Measurements from ENCODE around the gene HOATZ. TPM values are rescaled to one million over a fixed set of nuclear protein-coding genes. Genes with fewer than 3 reads are reported as not detected.

Gene HOATZ
- total RNA-seq, 4 donors from 2014 or later = not detected

- in situ Hi-C loops (cut with MboI; ENCODE audit: low pct_ligation_motif_present in 1 of 4, low pct_unique_long_range_greater_than_20kb in 1 of 4, low sequenced_read_pairs in 3 of 4) (no loop called here), intact Hi-C loops (cut with DNase I; ENCODE audit: low total_unique reads) (no loop called here)
- no peak overlapping the region for H3K4me3 ChIP-seq
- no peaks in the 10 kb centered on the region for H3K36me3 ChIP-seq
- no peaks in the 10 kb centered on the region for H3K27me3 ChIP-seq
- H3K4me1 ChIP-seq = no peaks in the 10 kb centered on the region
- TF ChIP-seq CTCF (IDR thresholded peaks at IDR 0.05) (peak in 2 of 5 experiments; percentile 7 to 10), POLR2AphosphoS5 (IDR thresholded peaks at IDR 0.05) (no peak)
- DNase-seq = no peak
- 69 to 82% methylated on average over 1 of the region's 1 CpG for WGBS, 2 donors (ENCODE audit: low coverage in 1 of 2)
- no peak overlapping the region for H3K27ac ChIP-seq
- peaks cover 5 to 14% of the 10 kb centered on the region in 2 donors for H3K9me3 ChIP-seq
These were observed 34.9 kb upstream of the HOATZ start for GRCh38 chr11:111479666-111480065.

GRCh38 chr11:111483431-111483830 is 31.1 kb upstream of the HOATZ start:
- TF ChIP-seq EP300 (IDR thresholded peaks at IDR 0.05; ENCODE audit: low read depth) (no peak), POLR2A (IDR thresholded peaks at IDR 0.05) (no peak), POLR2AphosphoS5 (IDR thresholded peaks at IDR 0.05) (no peak)
- Histone ChIP-seq H3K4me3 (no peak overlapping the region), H3K27ac (no peak overlapping the region), H3K9me3 (peaks cover 5 to 21% of the 10 kb centered on the region in 2 donors), H3K27me3 (no peaks in the 10 kb centered on the region), H3K36me3 (no peaks in the 10 kb centered on the region), H3K4me1 (no peaks in the 10 kb centered on the region)
- DNase-seq = no peak
- in situ Hi-C loops (cut with MboI; ENCODE audit: low pct_ligation_motif_present in 1 of 4, low pct_unique_long_range_greater_than_20kb in 1 of 4, low sequenced_read_pairs in 3 of 4) = no loop called here
- intact Hi-C loops (cut with DNase I; ENCODE audit: low total_unique reads) = no loop called here

GRCh38 chr11:111490496-111490895 is 24.1 kb upstream of the HOATZ start:
- H3K36me3 ChIP-seq = no peaks in the 10 kb centered on the region
- H3K9me3 ChIP-seq = peaks cover 0 to 7% of the 10 kb centered on the region in 2 donors
- no peak overlapping the region for H3K27ac ChIP-seq
- H3K27me3 ChIP-seq = no peaks in the 10 kb centered on the region
- TF ChIP-seq EP300 (IDR thresholded peaks at IDR 0.05; ENCODE audit: low read depth) = no peak
- TF ChIP-seq CTCF (IDR thresholded peaks at IDR 0.05) = no peak
- TF ChIP-seq POLR2A (IDR thresholded peaks at IDR 0.05) = no peak
- no peak for TF ChIP-seq POLR2AphosphoS5 (IDR thresholded peaks at IDR 0.05)
- in situ Hi-C loops (cut with MboI; ENCODE audit: low pct_ligation_motif_present in 1 of 4, low pct_unique_long_range_greater_than_20kb in 1 of 4, low sequenced_read_pairs in 3 of 4) (no loop called here), intact Hi-C loops (cut with DNase I; ENCODE audit: low total_unique reads) (no loop called here)
- DNase-seq = no peak
- WGBS, 2 donors (ENCODE audit: low coverage in 1 of 2) = 95 to 100% methylated on average over 1 of the region's 1 CpG
- H3K4me1 ChIP-seq = no peaks in the 10 kb centered on the region
- H3K4me3 ChIP-seq = no peak overlapping the region

GRCh38 chr11:111494040-111494439 is 20.5 kb upstream of the HOATZ start:
- Histone ChIP-seq H3K36me3 (no peaks in the 10 kb centered on the region), H3K9me3 (no peaks in the 10 kb centered on the region), H3K27me3 (no peaks in the 10 kb centered on the region), H3K27ac (no peak overlapping the region), H3K4me1 (no peaks in the 10 kb centered on the region), H3K4me3 (no peak overlapping the region)
- intact Hi-C loops (cut with DNase I; ENCODE audit: low total_unique reads) = no loop called here
- DNase-seq = no peak
- no peak for TF ChIP-seq POLR2AphosphoS5 (IDR thresholded peaks at IDR 0.05)
- TF ChIP-seq POLR2A (IDR thresholded peaks at IDR 0.05) = no peak
- no peak for TF ChIP-seq EP300 (IDR thresholded peaks at IDR 0.05; ENCODE audit: low read depth)
- no peak for TF ChIP-seq CTCF (IDR thresholded peaks at IDR 0.05)
- WGBS, 2 donors (ENCODE audit: low coverage in 1 of 2) = 70 to 100% methylated on average over 1 of the region's 1 CpG
- in situ Hi-C loops (cut with MboI; ENCODE audit: low pct_ligation_motif_present in 1 of 4, low pct_unique_long_range_greater_than_20kb in 1 of 4, low sequenced_read_pairs in 3 of 4) = no loop called here

- no peak for TF ChIP-seq EP300 (IDR thresholded peaks at IDR 0.05; ENCODE audit: low read depth)
- TF ChIP-seq POLR2AphosphoS5 (IDR thresholded peaks at IDR 0.05) = no peak
- no peak for TF ChIP-seq CTCF (IDR thresholded peaks at IDR 0.05)
- TF ChIP-seq POLR2A (IDR thresholded peaks at IDR 0.05) = no peak
- Histone ChIP-seq H3K4me3 (no peak overlapping the region), H3K36me3 (no peaks in the 10 kb centered on the region), H3K27me3 (no peaks in the 10 kb centered on the region), H3K27ac (no peak overlapping the region), H3K4me1 (no peaks in the 10 kb centered on the region), H3K9me3 (no peaks in the 10 kb centered on the region)
- intact Hi-C loops (cut with DNase I; ENCODE audit: low total_unique reads) (no loop called here), in situ Hi-C loops (cut with MboI; ENCODE audit: low pct_ligation_motif_present in 1 of 4, low pct_unique_long_range_greater_than_20kb in 1 of 4, low sequenced_read_pairs in 3 of 4) (no loop called here)
- WGBS, 2 donors (ENCODE audit: low coverage in 1 of 2) = 83 to 87% methylated on average over 5 of the region's 5 CpGs
- no peak for DNase-seq
These were observed 15.1 kb upstream of the HOATZ start for GRCh38 chr11:111499483-111499882.

Measured in transverse colon (tissue), 4 donors.